ENCODE data around the gene CSMD2. TPM values are rescaled to one million over a fixed set of nuclear protein-coding genes. Genes with fewer than 3 reads are reported as not detected.

CSMD2 gene
- total RNA-seq, 6 donors from 2014 or later, result 0.39 to 1.0 (median 0.52) TPM

GRCh38 chr1:34166625-34167361 lies 1.8 kb upstream of the CSMD2 start:
- H3K9me3 ChIP-seq, result no peaks in the 10 kb centered on the region
- H3K4me3 ChIP-seq, result no peak overlapping the region
- no peak for TF ChIP-seq POLR2AphosphoS5 (IDR thresholded peaks at IDR 0.05)
- no peak for TF ChIP-seq POLR2A (IDR thresholded peaks at IDR 0.05)
- TF ChIP-seq, protein P1, sequence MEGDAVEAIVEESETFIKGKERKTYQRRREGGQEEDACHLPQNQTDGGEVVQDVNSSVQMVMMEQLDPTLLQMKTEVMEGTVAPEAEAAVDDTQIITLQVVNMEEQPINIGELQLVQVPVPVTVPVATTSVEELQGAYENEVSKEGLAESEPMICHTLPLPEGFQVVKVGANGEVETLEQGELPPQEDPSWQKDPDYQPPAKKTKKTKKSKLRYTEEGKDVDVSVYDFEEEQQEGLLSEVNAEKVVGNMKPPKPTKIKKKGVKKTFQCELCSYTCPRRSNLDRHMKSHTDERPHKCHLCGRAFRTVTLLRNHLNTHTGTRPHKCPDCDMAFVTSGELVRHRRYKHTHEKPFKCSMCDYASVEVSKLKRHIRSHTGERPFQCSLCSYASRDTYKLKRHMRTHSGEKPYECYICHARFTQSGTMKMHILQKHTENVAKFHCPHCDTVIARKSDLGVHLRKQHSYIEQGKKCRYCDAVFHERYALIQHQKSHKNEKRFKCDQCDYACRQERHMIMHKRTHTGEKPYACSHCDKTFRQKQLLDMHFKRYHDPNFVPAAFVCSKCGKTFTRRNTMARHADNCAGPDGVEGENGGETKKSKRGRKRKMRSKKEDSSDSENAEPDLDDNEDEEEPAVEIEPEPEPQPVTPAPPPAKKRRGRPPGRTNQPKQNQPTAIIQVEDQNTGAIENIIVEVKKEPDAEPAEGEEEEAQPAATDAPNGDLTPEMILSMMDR (IDR thresholded peaks at IDR 0.05), result no peak
- TF ChIP-seq EP300 (IDR thresholded peaks at IDR 0.05), result no peak
- peaks cover 20 to 42% (median 26%) of the 10 kb centered on the region in 4 donors for H3K4me1 ChIP-seq
- no peak overlapping the region for H3K27ac ChIP-seq
- ATAC-seq (ENCODE audit: low FRiP score in 2 of 2), result no peak
- 4 to 20% methylated on average over 2 to 24 of the region's 24 CpGs for WGBS, 2 donors
- H3K36me3 ChIP-seq, result no peaks in the 10 kb centered on the region
- H3K27me3 ChIP-seq, result peaks cover 0 to 49% (median 19%) of the 10 kb centered on the region in 4 donors
- DNase-seq, result peak in 1 of 2 donors; percentile 65

DNA sequence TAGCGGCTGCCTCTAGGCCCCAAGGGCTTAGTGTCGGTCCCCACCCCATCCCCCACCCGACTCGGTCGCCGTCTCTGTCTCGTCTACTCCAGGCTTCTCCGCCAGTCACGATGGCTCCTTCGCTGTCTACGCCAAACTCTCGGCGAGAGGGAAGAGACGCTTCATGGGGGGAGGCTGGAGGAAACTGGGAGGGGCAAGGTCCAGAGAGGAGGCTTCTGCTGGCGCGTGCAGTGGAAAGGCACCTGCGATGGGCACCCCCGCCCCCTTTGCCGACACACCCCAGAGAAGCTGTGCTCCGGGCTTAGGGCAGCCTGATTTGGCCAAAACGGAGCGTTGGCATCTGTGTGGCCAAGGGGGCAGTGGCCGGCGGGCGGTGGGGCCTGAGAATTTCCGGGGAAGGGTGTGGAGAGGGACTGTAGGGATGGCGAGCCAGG lies 1.2 kb upstream of the CSMD2 start:
- WGBS, 2 donors, result 3 to 6% methylated on average over 10 to 26 of the region's 27 CpGs
- H3K9me3 ChIP-seq, result no peaks in the 10 kb centered on the region
- TF ChIP-seq, protein P1 (IDR thresholded peaks at IDR 0.05), result no peak
- TF ChIP-seq POLR2A (IDR thresholded peaks at IDR 0.05), result no peak
- no peak for TF ChIP-seq POLR2AphosphoS5 (IDR thresholded peaks at IDR 0.05)
- TF ChIP-seq EP300 (IDR thresholded peaks at IDR 0.05), result no peak
- no peak overlapping the region for H3K27ac ChIP-seq
- H3K4me1 ChIP-seq, result peaks cover 20 to 42% (median 26%) of the 10 kb centered on the region in 4 donors
- H3K4me3 ChIP-seq, result no peak overlapping the region
- H3K36me3 ChIP-seq, result no peaks in the 10 kb centered on the region
- peak in 1 of 2 donors; percentile 75 for DNase-seq
- ATAC-seq (ENCODE audit: low FRiP score in 2 of 2), result no peak
- peaks cover 0 to 49% (median 19%) of the 10 kb centered on the region in 4 donors for H3K27me3 ChIP-seq

DNA sequence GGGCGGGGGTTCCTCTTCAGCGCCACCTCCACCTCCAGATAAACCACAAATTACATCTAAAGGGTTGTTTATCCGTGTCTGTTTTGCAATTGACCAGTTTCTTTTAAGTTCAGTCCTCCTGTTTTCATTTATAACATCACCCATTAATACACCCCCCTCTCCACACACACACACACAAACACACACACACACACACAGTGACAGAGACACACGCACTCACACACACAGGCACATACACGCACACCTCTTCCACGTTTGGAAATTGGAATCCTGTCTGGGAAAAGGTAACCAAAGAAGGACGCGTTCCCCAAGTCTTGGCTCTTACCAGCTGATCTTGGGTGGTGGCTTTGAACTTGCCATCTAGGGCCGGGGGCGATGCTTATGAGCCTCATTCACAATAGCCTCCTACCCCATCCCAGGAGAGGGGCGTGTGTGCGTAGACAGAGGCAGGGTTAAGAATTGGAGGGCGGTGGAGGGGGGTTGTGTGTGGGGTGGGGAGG lies 442 bp upstream of the CSMD2 start:
- H3K4me1 ChIP-seq, result peaks cover 20 to 42% (median 26%) of the 10 kb centered on the region in 4 donors
- ATAC-seq (ENCODE audit: low FRiP score in 2 of 2) (no peak), DNase-seq (no peak)
- H3K4me3 ChIP-seq, result peak overlapping the region in 3 of 4 donors; percentile 35 to 41 (median 41)
- H3K27ac ChIP-seq, result no peak overlapping the region
- H3K9me3 ChIP-seq, result no peaks in the 10 kb centered on the region
- no peaks in the 10 kb centered on the region for H3K36me3 ChIP-seq
- peaks cover 0 to 49% (median 19%) of the 10 kb centered on the region in 4 donors for H3K27me3 ChIP-seq
- TF ChIP-seq POLR2A (IDR thresholded peaks at IDR 0.05) (no peak), POLR2AphosphoS5 (IDR thresholded peaks at IDR 0.05) (no peak), EP300 (IDR thresholded peaks at IDR 0.05) (no peak)
- TF ChIP-seq, protein P1 (IDR thresholded peaks at IDR 0.05), result no peak
- WGBS, 2 donors, result 5 to 8% methylated on average over 12 to 13 of the region's 13 CpGs

GRCh38 chr1:34163792-34164731 lies 968 bp downstream of the CSMD2 start:
- Histone ChIP-seq H3K36me3 (no peaks in the 10 kb centered on the region), H3K27ac (no peak overlapping the region), H3K4me1 (peaks cover 20 to 42% (median 26%) of the 10 kb centered on the region in 4 donors), H3K9me3 (no peaks in the 10 kb centered on the region), H3K27me3 (peaks cover 0 to 49% (median 19%) of the 10 kb centered on the region in 4 donors), H3K4me3 (peak overlapping the region in 3 of 4 donors; percentile 35 to 41 (median 41))
- 1 to 2% methylated on average over 23 to 71 of the region's 75 CpGs for WGBS, 2 donors
- DNase-seq (peak in 1 of 2 donors; percentile 80), ATAC-seq (ENCODE audit: low FRiP score in 2 of 2) (peak in 1 of 2 donors; percentile 31)
- TF ChIP-seq POLR2A (IDR thresholded peaks at IDR 0.05), result no peak
- TF ChIP-seq, protein P1 (IDR thresholded peaks at IDR 0.05), result no peak
- TF ChIP-seq EP300 (IDR thresholded peaks at IDR 0.05), result no peak
- TF ChIP-seq POLR2AphosphoS5 (IDR thresholded peaks at IDR 0.05), result no peak

Data from upper lobe of left lung (tissue), 6 donors.